HepG2 (cell line): ENCODE measurements around the gene GLUD2. TPM values are rescaled to one million over a fixed set of nuclear protein-coding genes. Genes with fewer than 3 reads are reported as not detected.
A peak's percentile ranks its signal among the peaks of the same experiment; 100 is the strongest.

Source experiments
- ATAC-seq: fragments of 200-7000 bp; cut with Tn5 transposase; 3 replicates; pipeline ENCODE4 v1.9.1; 2020; ENCODE audit warnings: mild to moderate bottlenecking, moderate library complexity
- BruUV-seq: library from RNA; stranded (reverse); fragments of 400-500 nt; replicated peaks from 2 replicates; lab custom pipeline; 2021; lab: Mats Ljungman, UMichigan
- CTCF ChIA-PET: fragments of 300-600 bp; formaldehyde crosslinking; extraction: SDS; loops from one replicate; lab custom pipeline; 2021; ENCODE audit warnings: low total read pairs, inconsistent platforms, low intra/inter-chr PET ratio; lab: Yijun Ruan, JAX
- POLR2A ChIA-PET: fragments of 350-600 bp; sonication (Branson Sonifier 250); formaldehyde crosslinking; loops from one replicate; lab custom pipeline; 2020; ENCODE audit warnings: antibody characterized with exemption, inconsistent platforms; lab: Yijun Ruan, JAX
- DNase-seq: peaks from one replicate; pipeline ENCODE4 v3.0.0-alpha.2; 2015; ENCODE audit warnings: low spot score
- FAIRE-seq: peaks from 3 replicates; lab custom pipeline; 2011; peaks lifted over from hg19 to GRCh38; lab: Jason Lieb, UNC
- H2AFZ ChIP-seq: one replicate; pipeline ENCODE4 v1.6.1; 2011; ENCODE audit warnings: low read length, inconsistent platforms
- H3K27ac ChIP-seq: fragments of 300-600 bp; 3 replicates; pipeline ENCODE4 v1.8.0; 2011; ENCODE audit warnings: mixed run types, mild to moderate bottlenecking, mixed read lengths, low read length, inconsistent platforms; ENCODE audit not compliant: insufficient read depth; ENCODE audit errors: extremely low read length
- H3K27me3 ChIP-seq, 2 experiments: fragments of 200-600 bp in 1 of 2; 2 replicates in 1 of 2; 3 replicates in 1 of 2; pipeline versions ENCODE4 v1.6.0 to v1.8.0; 2011; ENCODE audit warnings: low read length in 2 of 2, mild to moderate bottlenecking in 2 of 2, moderate library complexity in 2 of 2, inconsistent platforms in 1 of 2; ENCODE audit not compliant: insufficient read depth in 2 of 2, control insufficient read depth in 1 of 2
- H3K36me3 ChIP-seq, 2 experiments: fragments of 200-600 bp in 1 of 2; replicated peaks in 1 of 2; 2 replicates in 1 of 2; 3 replicates in 1 of 2; pipeline versions ENCODE4 v1.5.1 to v1.8.0; 2011; ENCODE audit warnings: low read length in 2 of 2, inconsistent platforms in 1 of 2; ENCODE audit not compliant: insufficient read depth in 2 of 2, control insufficient read depth in 1 of 2
- H3K4me1 ChIP-seq: 2 replicates; pipeline ENCODE4 v1.5.1; 2012; ENCODE audit warnings: low read length, inconsistent platforms; ENCODE audit not compliant: insufficient read depth
- H3K4me2 ChIP-seq: 2 replicates; pipeline ENCODE4 v1.6.0; 2011; ENCODE audit warnings: low read depth, low read length, inconsistent platforms
- H3K4me3 ChIP-seq, 3 experiments: fragments of 200-600 bp in 1 of 3; sonication (generic), shearing (Covaris generic) in 1 of 3; replicated peaks in 1 of 3; 2 replicates each; pipeline ENCODE4 v1.5.1; 2011 to 2016; ENCODE audit warnings: low read length in 3 of 3, inconsistent platforms in 2 of 3, low read depth in 2 of 3, mild to moderate bottlenecking in 2 of 3, control low read depth in 1 of 3, mixed read lengths in 1 of 3; ENCODE audit not compliant: insufficient read depth in 1 of 3
- H3K79me2 ChIP-seq: one replicate; pipeline ENCODE4 v1.6.1; 2011; ENCODE audit warnings: low read length, inconsistent platforms; ENCODE audit not compliant: insufficient read depth
- H3K9ac ChIP-seq: 2 replicates; pipeline ENCODE4 v1.6.0; 2011; ENCODE audit warnings: mild to moderate bottlenecking, low read depth, low read length, inconsistent platforms; ENCODE audit not compliant: insufficient read depth
- H3K9me3 ChIP-seq: 2 replicates; pipeline ENCODE4 v1.5.1; 2012; ENCODE audit warnings: mild to moderate bottlenecking, low read length
- H4K20me1 ChIP-seq: 2 replicates; pipeline ENCODE4 v1.6.0; 2011; ENCODE audit warnings: inconsistent platforms, mild to moderate bottlenecking, low read length, moderate library complexity; ENCODE audit not compliant: insufficient read depth
- CEBPB ChIP-seq: IDR thresholded peaks from 2 replicates; pipeline ENCODE4 v1.6.1; 2011; ENCODE audit warnings: low read depth, low read length, improper control_type of control experiment, borderline replicate concordance
- CEBPG ChIP-seq: IDR thresholded peaks from 2 replicates; pipeline ENCODE4 v1.6.1; 2016
- CTCF ChIP-seq: sonication (generic); formaldehyde crosslinking; IDR thresholded peaks from 2 replicates; pipeline ENCODE4 v1.5.0; 2020; ENCODE audit warnings: mild to moderate bottlenecking, missing genetic modification reagents, moderate library complexity
- HIVEP1 ChIP-seq: sonication (generic); formaldehyde crosslinking; IDR thresholded peaks from 2 replicates; pipeline ENCODE4 v1.4.0; 2020; ENCODE audit warnings: mild to moderate bottlenecking, missing genetic modification reagents
- MYC ChIP-seq: sonication (generic); formaldehyde crosslinking; IDR thresholded peaks from 2 replicates; pipeline ENCODE4 v1.9.0; 2021; ENCODE audit warnings: missing genetic modification reagents, borderline replicate concordance
- RAD21 ChIP-seq: fragments of 450-650 bp; formaldehyde crosslinking; IDR thresholded peaks from 2 replicates; pipeline ENCODE4 v1.5.0; 2020; ENCODE audit warnings: mild to moderate bottlenecking
- REPIN1 ChIP-seq: sonication (generic); formaldehyde crosslinking; IDR thresholded peaks from 2 replicates; pipeline ENCODE4 v1.8.0; 2022; ENCODE audit warnings: missing genetic modification reagents, low read depth, mild to moderate bottlenecking, borderline replicate concordance
- SMC3 ChIP-seq: IDR thresholded peaks from 2 replicates; pipeline ENCODE4 v1.6.1; 2011; ENCODE audit warnings: low read length, improper control_type of control experiment
- STAG1 ChIP-seq: sonication (generic); formaldehyde crosslinking; IDR thresholded peaks from 2 replicates; pipeline ENCODE4 v1.4.0; 2020; ENCODE audit warnings: missing genetic modification reagents
- TFDP1 ChIP-seq: IDR thresholded peaks from 2 replicates; pipeline ENCODE4 v1.6.1; 2016; ENCODE audit warnings: missing compliant biosample characterization, missing genetic modification reagents, borderline replicate concordance
- ZNF282 ChIP-seq: fragments of 450-650 bp; IDR thresholded peaks from 2 replicates; pipeline ENCODE4 v1.6.1; 2018; ENCODE audit not compliant: partially characterized antibody
- ZNF558 ChIP-seq: sonication (generic); formaldehyde crosslinking; IDR thresholded peaks from 2 replicates; pipeline ENCODE4 v1.9.0; 2022; ENCODE audit warnings: mild to moderate bottlenecking, missing genetic modification reagents, borderline replicate concordance
- ZNF674 ChIP-seq: sonication (generic); formaldehyde crosslinking; IDR thresholded peaks from 2 replicates; pipeline ENCODE4 v1.5.0; 2020; ENCODE audit warnings: low read depth, mild to moderate bottlenecking, missing genetic modification reagents
- WGBS: methylation state at CpG from one replicate; pipeline ENCODE4 v1.1.6; 2017; ENCODE audit warnings: low lambda C conversion rate; 5-methylcytosine and 5-hydroxymethylcytosine counted together
- in situ Hi-C: cut with HindIII; loops from 2 replicates; pipeline ENCODE4 v1.10.0; 2017; ENCODE audit warnings: low pct_unique_long_range_greater_than_20kb; ENCODE audit not compliant: extremely low pct_ligation_motif_present
- intact Hi-C: fragments of 100-400 bp; cut with micrococcal nuclease; formaldehyde crosslinking; loops from one replicate; pipeline ENCODE4 v1.10.0; 2022; ENCODE audit not compliant: unreplicated experiment
- polyA plus RNA-seq, 8 experiments: library from polyadenylated mRNA; depleted of rRNA in 3 of 8; stranded (reverse) in 7 of 8; unstranded in 1 of 8; fragments of >200 nt; fragmentation: Illumina TruSeq in 4 of 8; extraction: Trizol in 4 of 8; gene quantifications; 2 replicates each; pipeline versions ENCODE4 v1.2.1 to v1.2.3, GENCODE V29; 2011 to 2016; ENCODE audit warnings: low read depth in 4 of 8, missing spikeins in 1 of 8, mixed read lengths in 1 of 8; ENCODE audit not compliant: insufficient read depth in 1 of 8
- total RNA-seq, 5 experiments: library from RNA; depleted of rRNA; stranded (reverse); fragments of >200 nt; fragmentation: Illumina TruSeq; extraction: Trizol; gene quantifications; 2 replicates each; pipeline ENCODE4 v1.2.3, GENCODE V29; 2016; ENCODE audit warnings: low read depth in 1 of 5
- TF ChIP-seq, protein P1 (sequence below): IDR thresholded peaks from 2 replicates; pipeline ENCODE4 v1.4.0; 2020; ENCODE audit warnings: mild to moderate bottlenecking, missing genetic modification reagents

The GLUD2 gene
- total and polyA plus RNA-seq, 2 of the 13 experiments (the other 11 are each of a cell fraction or from before 2014, with no cell fraction given): 3.4 to 8.0 TPM

DNA sequence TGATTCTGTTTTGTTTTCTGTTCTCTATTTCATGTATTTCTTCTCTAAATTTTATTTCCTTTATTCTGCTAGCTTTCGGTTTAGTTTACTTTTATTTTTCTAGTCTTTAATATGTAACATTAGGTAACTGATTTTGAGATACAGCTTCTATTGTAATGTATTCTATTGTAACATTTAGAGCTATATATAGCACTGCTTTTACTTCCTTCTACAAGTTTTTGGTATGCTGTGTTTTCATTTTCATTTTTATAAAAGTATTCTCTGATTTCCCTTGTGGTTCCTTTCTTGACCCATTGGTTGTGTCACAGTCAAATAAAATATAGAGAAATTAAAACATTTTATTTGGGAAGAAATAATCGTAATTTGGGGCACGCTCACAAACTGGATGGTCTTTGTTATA is 48.0 kb upstream of the GLUD2 start (continued):
- TF ChIP-seq REPIN1: no peak
- TF ChIP-seq MYC: no peak

DNA sequence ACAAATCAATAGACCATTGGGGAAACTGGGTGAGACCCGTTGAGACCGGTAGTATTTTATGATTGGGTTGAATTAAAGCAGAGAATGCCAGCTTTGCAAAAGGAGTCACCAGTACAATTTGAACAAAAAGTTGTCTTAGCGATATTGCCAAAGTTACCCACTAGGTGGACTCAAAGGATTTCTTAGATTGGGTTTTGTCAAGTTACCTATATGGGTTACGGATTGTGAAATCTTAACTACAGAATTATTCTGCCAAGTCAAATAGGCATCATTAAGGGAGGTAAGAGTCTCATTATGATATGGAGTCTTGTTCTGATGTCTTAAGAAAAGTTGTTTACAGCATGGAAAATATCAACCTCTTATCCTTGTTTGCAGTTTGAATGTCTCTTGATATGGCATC is 46.8 kb upstream of the GLUD2 start:
- H3K9me3 ChIP-seq: no peaks in the 10 kb centered on the region
- POLR2A ChIA-PET: no interaction called here
- no peaks in the 10 kb centered on the region for H4K20me1 ChIP-seq
- intact Hi-C loops (loop anchor here (1.0 kb wide), 1 partner anchor 254 kb away; no protein-coding TSS in a partner anchor), in situ Hi-C loops (no loop called here)
- H3K27me3 ChIP-seq: no peaks in the 10 kb centered on the region
- no peak for ATAC-seq
- peak; percentile 47; the same call in 1 of the 2 replicates for TF ChIP-seq RAD21 (CRISPR knock-in tag)
- no peak for TF ChIP-seq HIVEP1 (CRISPR knock-in tag)
- TF ChIP-seq ZNF674 (CRISPR knock-in tag): no peak
- TF ChIP-seq CEBPB: peak; percentile 60; the same call in 1 of the 2 replicates
- peak; percentile 57 for TF ChIP-seq CTCF (CRISPR knock-in tag)
- TF ChIP-seq SMC3: peak; percentile 59
- TF ChIP-seq, protein P1, sequence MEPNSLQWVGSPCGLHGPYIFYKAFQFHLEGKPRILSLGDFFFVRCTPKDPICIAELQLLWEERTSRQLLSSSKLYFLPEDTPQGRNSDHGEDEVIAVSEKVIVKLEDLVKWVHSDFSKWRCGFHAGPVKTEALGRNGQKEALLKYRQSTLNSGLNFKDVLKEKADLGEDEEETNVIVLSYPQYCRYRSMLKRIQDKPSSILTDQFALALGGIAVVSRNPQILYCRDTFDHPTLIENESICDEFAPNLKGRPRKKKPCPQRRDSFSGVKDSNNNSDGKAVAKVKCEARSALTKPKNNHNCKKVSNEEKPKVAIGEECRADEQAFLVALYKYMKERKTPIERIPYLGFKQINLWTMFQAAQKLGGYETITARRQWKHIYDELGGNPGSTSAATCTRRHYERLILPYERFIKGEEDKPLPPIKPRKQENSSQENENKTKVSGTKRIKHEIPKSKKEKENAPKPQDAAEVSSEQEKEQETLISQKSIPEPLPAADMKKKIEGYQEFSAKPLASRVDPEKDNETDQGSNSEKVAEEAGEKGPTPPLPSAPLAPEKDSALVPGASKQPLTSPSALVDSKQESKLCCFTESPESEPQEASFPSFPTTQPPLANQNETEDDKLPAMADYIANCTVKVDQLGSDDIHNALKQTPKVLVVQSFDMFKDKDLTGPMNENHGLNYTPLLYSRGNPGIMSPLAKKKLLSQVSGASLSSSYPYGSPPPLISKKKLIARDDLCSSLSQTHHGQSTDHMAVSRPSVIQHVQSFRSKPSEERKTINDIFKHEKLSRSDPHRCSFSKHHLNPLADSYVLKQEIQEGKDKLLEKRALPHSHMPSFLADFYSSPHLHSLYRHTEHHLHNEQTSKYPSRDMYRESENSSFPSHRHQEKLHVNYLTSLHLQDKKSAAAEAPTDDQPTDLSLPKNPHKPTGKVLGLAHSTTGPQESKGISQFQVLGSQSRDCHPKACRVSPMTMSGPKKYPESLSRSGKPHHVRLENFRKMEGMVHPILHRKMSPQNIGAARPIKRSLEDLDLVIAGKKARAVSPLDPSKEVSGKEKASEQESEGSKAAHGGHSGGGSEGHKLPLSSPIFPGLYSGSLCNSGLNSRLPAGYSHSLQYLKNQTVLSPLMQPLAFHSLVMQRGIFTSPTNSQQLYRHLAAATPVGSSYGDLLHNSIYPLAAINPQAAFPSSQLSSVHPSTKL (CRISPR knock-in tag): 0 out of 2 replicates have a peak, but pooled peaks have one; percentile 11
- TF ChIP-seq ZNF282: no peak
- peak; percentile 72 for TF ChIP-seq STAG1 (CRISPR knock-in tag)
- no peak for TF ChIP-seq TFDP1 (CRISPR knock-in tag)
- peak; percentile 75 for TF ChIP-seq CEBPG
- TF ChIP-seq ZNF558 (CRISPR knock-in tag): no peak
- DNase-seq: peak; percentile 30
- no peaks in the 10 kb centered on the region for H3K36me3 ChIP-seq
- no peak overlapping the region for H3K9ac ChIP-seq
- 2% methylated on average over 4 of the region's 4 CpGs for WGBS
- peak; percentile 76 for FAIRE-seq
- H3K27ac ChIP-seq: no peak overlapping the region
- CTCF ChIA-PET: interaction anchor here (1.0 kb wide), 1 partner anchor 254 kb away, joined by 3 read pairs; no protein-coding TSS in a partner anchor
- H2AFZ ChIP-seq: no peak overlapping the region
- no peak overlapping the region for H3K4me2 ChIP-seq
- H3K4me3 ChIP-seq: no peak overlapping the region
- no peaks in the 10 kb centered on the region for H3K4me1 ChIP-seq
- BruUV-seq: no TSS peak
- no peaks in the 10 kb centered on the region for H3K79me2 ChIP-seq
